Activated CD4-positive, alpha-beta T cell treated with anti-CD3 and anti-CD28 coated beads for 36 hours (primary cell): ENCODE results near the gene DNAJC5G. TPM values are rescaled to one million over a fixed set of nuclear protein-coding genes. Genes with fewer than 3 reads are reported as not detected.
"Not testable (repeated sequence)": the region's sequence is repeated elsewhere in the genome, so short reads cannot be mapped to it uniquely, and the experiment has no call there.

Source experiments
- ATAC-seq: fragments of 200-7000 bp; cut with Tn5 transposase; one replicate; pipeline ENCODE4 v1.10.0; 2021; ENCODE audit warnings: mild to moderate bottlenecking, moderate library complexity
- CTCF ChIA-PET: fragments of 350-600 bp; sonication (Branson Sonifier 250); formaldehyde crosslinking; loops from one replicate; lab custom pipeline; 2021; ENCODE audit warnings: antibody characterized with exemption; lab: Charles Lee
- POLR2A ChIA-PET: fragments of 350-600 bp; sonication (Branson Sonifier 250); formaldehyde crosslinking; loops from one replicate; lab custom pipeline; 2021; ENCODE audit warnings: antibody characterized with exemption, inconsistent platforms; lab: Charles Lee
- DNase-seq: peaks from one replicate; pipeline ENCODE4 v3.0.0-alpha.2; 2020
- H3K27ac Mint-ChIP-seq: one replicate; pipeline ENCODE4 v1.8.0; 2021; ENCODE audit warnings: mixed read lengths
- H3K27me3 Mint-ChIP-seq: one replicate; pipeline ENCODE4 v1.8.0; 2021; ENCODE audit warnings: mixed read lengths
- H3K36me3 Mint-ChIP-seq: one replicate; pipeline ENCODE4 v1.8.0; 2021; ENCODE audit warnings: low read depth, mixed read lengths
- H3K4me1 Mint-ChIP-seq: one replicate; pipeline ENCODE4 v1.8.0; 2021; ENCODE audit warnings: mixed read lengths
- H3K4me3 Mint-ChIP-seq: one replicate; pipeline ENCODE4 v1.8.0; 2021; ENCODE audit warnings: mild to moderate bottlenecking, moderate library complexity, mixed read lengths
- H3K9me3 Mint-ChIP-seq: one replicate; pipeline ENCODE4 v1.8.0; 2021; ENCODE audit warnings: low read depth, mixed read lengths
- intact Hi-C, 2 experiments: fragments of 100-400 bp; cut with DNase I in 1 of 2; cut with micrococcal nuclease in 1 of 2; formaldehyde crosslinking; loops; one replicate each; pipeline versions ENCODE4 v1.14.2 to v1.15.1; 2022 to 2024; cut with DNase I, micrococcal nuclease
- total RNA-seq, 2 experiments: library from RNA; stranded (reverse); gene quantifications; one replicate each; pipeline ENCODE4 v1.2.3, GENCODE V29; 2021

DNAJC5G gene
- total RNA-seq, 2 experiments from 2014 or later = not detected

DNA sequence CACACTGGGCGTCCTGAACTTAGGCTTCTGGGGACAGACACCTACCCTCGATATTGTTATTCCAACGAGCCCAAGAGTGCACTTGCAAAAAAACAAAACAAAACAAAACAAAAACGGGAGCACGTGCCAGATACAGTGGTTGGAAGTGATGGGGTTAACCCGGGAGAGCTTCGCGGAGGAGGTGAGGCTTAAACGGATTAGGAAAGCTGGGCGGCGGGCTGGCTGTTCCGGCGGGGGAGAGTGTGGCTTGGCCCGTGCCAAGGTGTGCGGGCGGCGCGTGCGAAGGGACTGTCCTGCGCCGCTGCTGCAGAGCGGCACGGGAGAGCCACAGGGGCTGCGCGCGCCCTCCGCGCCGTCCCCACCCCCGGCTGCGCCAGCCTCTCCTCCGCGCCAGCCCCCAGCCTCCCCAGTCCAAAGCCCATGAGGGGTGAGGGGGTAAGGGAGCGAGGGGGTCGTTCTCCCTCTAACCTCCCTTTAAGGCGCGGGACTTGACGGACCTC lies 10.9 kb upstream of the DNAJC5G start:
- POLR2A ChIA-PET = interaction anchor here (0.6 kb wide), 2 partner anchors 47 to 56 kb away, joined by 3 read pairs; partner anchors contain the start of gene CAD

DNA sequence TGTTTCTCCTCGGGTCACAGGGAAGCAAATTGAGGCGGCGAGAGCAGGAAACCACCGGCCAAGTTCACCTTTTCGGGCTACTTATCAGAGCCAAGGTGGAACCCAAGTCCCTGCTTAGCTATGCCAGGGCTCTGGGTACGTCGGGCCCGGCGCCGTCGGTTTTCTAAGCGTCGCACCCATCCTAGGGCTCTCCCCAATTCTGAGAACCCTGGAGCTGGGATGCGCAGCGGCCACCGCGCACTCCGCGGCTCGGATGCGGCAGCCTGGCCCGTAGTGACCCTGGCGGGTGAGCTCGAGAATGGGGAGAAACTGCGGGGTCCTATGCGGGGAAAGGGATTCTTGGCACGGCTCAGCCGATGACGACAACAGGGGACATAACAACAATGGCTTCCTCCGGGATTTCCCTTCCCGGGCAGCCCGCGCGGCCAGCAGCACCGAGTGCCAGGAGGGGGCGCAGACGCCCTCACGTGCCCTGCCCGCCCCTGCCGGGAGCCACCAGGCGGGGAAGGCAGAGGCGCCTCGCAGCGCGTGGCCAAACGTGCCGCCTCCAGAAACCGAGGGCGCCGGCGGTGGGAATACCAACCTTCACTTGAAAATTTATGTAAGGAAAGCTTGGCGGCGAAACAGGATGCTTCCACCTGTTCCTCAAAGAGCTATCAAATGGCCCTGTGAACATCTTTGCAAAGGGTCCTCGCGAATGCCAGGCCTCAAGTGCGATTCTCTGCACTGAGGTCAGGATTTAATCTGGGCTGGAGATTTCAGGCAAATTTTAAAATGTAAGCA lies 10.3 kb upstream of the DNAJC5G start:
- DNase-seq (peak; percentile 80), ATAC-seq (peak; percentile 67)
- peaks cover 41% of the 10 kb centered on the region for H3K27me3 Mint-ChIP-seq
- intact Hi-C loops = loop anchor here (5.0 kb wide), 2 partner anchors 42 to 418 kb away; partner anchors contain the start of genes DPYSL5 (in 1 of the 2) and UCN (in 1 of the 2)
- ChIA-PET CTCF (interaction anchor here (0.6 to 6.3 kb wide), 11 partner anchors 8 to 252 kb away, joined by 3 to 82 read pairs (median 4); partner anchors contain the start of genes DNAJC5G and TRIM54), POLR2A (interaction anchor here (0.6 kb wide), 2 partner anchors 48 to 56 kb away, joined by 3 read pairs; partner anchors contain the start of gene CAD)
- H3K4me3 Mint-ChIP-seq = peak overlapping the region; percentile 53
- no peaks in the 10 kb centered on the region for H3K36me3 Mint-ChIP-seq
- H3K9me3 Mint-ChIP-seq = no peaks in the 10 kb centered on the region
- no peak overlapping the region for H3K27ac Mint-ChIP-seq
- peaks cover 23% of the 10 kb centered on the region for H3K4me1 Mint-ChIP-seq

More for the DNA sequence above, 10.9 kb upstream of the DNAJC5G start:
- H3K4me3 Mint-ChIP-seq = peak overlapping the region; percentile 71
- peaks cover 44% of the 10 kb centered on the region for H3K27me3 Mint-ChIP-seq
- peak; percentile 38 for DNase-seq
- CTCF ChIA-PET = interaction anchor here (1.0 to 6.3 kb wide), 8 partner anchors 9 to 419 kb away, joined by 3 to 82 read pairs (median 6); partner anchors contain the start of genes DNAJC5G and TRIM54
- no peaks in the 10 kb centered on the region for H3K9me3 Mint-ChIP-seq
- no peak overlapping the region for H3K27ac Mint-ChIP-seq
- no peaks in the 10 kb centered on the region for H3K36me3 Mint-ChIP-seq
- ATAC-seq = peak; percentile 40
- intact Hi-C loops = loop anchor here (5.0 kb wide), 2 partner anchors 43 to 417 kb away; partner anchors contain the start of genes DPYSL5 (in 1 of the 2) and UCN (in 1 of the 2)
- peaks cover 23% of the 10 kb centered on the region for H3K4me1 Mint-ChIP-seq

DNA sequence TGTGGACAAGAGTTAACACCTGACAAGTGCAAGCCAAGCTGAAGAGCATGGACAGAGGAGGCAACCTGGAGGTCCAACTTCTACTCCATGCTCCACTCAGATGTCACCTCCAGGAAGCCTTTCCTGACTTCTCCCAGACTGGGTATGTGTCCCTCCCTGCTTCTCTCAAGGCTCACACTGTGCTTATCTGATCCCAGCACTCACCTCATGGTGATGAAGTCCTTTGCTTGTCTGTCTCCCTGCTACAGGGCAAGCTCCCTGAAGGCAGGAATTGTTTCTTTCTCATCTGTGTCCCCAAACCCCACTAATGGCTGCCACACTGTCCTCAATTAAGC lies 9.7 kb upstream of the DNAJC5G start:
- intact Hi-C loops = no loop called here
- H3K4me3 Mint-ChIP-seq = no peak overlapping the region
- H3K4me1 Mint-ChIP-seq = peaks cover 23% of the 10 kb centered on the region
- ChIA-PET POLR2A (no interaction called here), CTCF (interaction anchor here (0.6 to 6.3 kb wide), 9 partner anchors 10 to 253 kb away, joined by 3 to 82 read pairs (median 4); partner anchors contain the start of genes DNAJC5G and TRIM54)
- no peak overlapping the region for H3K27ac Mint-ChIP-seq
- H3K36me3 Mint-ChIP-seq = no peaks in the 10 kb centered on the region
- peaks cover 35% of the 10 kb centered on the region for H3K27me3 Mint-ChIP-seq
- DNase-seq = no peak
- ATAC-seq = no peak
- no peaks in the 10 kb centered on the region for H3K9me3 Mint-ChIP-seq

DNA sequence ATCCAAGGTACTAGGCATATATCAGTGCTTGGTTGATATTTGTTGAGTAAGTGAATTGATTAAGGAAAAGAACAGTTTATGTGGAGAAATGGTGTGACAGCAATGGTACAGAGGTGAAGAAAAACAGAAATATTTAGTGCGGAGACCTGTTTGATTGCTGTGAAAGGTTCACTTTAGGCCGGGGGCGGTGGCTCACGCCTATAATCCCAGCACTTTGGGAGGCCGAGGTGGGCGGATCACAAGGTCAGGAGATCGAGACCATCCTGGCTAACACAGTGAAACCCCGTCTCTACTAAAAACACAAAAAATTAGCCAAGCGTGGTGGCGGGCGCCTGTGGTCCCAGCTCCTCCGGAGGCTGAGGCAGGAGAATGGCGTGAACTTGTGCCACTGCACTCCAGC lies 6.9 kb upstream of the DNAJC5G start:
- H3K9me3 Mint-ChIP-seq, H3K4me3 Mint-ChIP-seq, ATAC-seq, H3K36me3 Mint-ChIP-seq, H3K27ac Mint-ChIP-seq, intact Hi-C loops, POLR2A ChIA-PET, DNase-seq: not testable (repeated sequence)
- Mint-ChIP-seq H3K27me3 (peaks cover 20% of the 10 kb centered on the region), H3K4me1 (peaks cover 16% of the 10 kb centered on the region)
- CTCF ChIA-PET = interaction anchor here (1.8 kb wide), 1 partner anchor 19 kb away, joined by 3 read pairs; no protein-coding TSS in a partner anchor

DNA sequence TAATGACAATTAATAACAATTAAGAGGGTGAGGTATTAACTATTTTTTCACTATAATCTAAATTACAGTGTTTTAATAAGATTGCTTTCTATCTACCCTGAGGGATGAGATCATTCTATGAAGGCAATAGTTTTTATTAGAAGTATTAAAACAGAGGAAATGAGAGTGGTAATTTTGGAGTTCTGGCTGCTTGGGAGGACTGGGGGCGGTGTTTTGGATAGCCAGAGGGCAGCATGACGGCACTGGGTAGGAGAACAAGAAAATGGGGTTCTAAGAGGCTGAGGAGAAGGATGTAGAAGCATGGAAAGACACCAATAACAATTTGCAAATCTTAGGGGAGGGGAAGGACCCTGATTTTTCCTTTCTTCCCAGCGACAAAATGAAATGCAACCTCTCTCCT lies 5.1 kb upstream of the DNAJC5G start:
- DNase-seq (no peak), ATAC-seq (no peak)
- Mint-ChIP-seq H3K27ac (no peak overlapping the region), H3K4me3 (no peak overlapping the region), H3K27me3 (peaks cover 10% of the 10 kb centered on the region), H3K4me1 (peaks cover 4% of the 10 kb centered on the region), H3K9me3 (no peaks in the 10 kb centered on the region), H3K36me3 (no peaks in the 10 kb centered on the region)
- POLR2A ChIA-PET = interaction anchor here (0.5 to 0.7 kb wide), 2 partner anchors 315 to 436 kb away, joined by 3 to 6 read pairs; no protein-coding TSS in a partner anchor
- CTCF ChIA-PET = interaction anchor here (0.7 to 4.2 kb wide), 4 partner anchors 10 to 33 kb away, joined by 5 to 25 read pairs (median 8); partner anchors contain the start of gene TRIM54
- intact Hi-C loops = no loop called here

DNA sequence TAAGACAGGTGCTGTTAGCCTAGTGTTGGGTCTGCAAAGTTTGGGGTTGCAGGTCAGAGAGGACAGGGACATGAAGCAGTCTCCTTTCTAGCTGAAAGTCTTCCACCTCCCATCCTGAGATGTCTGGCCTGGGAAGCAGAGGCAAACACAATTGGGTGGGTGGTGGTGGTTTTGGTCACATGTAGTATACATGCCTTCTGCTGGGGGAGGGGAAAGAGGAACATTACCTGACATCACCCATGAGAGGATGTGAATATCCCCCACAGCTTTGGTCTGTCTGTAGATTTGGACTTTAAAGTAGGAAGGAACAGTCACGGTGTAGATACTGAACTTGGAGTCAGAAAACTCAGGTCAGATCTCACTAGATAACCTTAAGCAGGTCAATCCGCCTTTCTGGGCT lies 4.6 kb upstream of the DNAJC5G start:
- no peak overlapping the region for H3K4me3 Mint-ChIP-seq
- POLR2A ChIA-PET = interaction anchor here (0.7 kb wide), 1 partner anchor 437 kb away, joined by 3 read pairs; no protein-coding TSS in a partner anchor
- H3K27me3 Mint-ChIP-seq = peaks cover 5% of the 10 kb centered on the region
- CTCF ChIA-PET = interaction anchor here (0.7 to 4.2 kb wide), 5 partner anchors 11 to 181 kb away, joined by 3 to 25 read pairs (median 5); partner anchors contain the start of gene TRIM54
- no peaks in the 10 kb centered on the region for H3K36me3 Mint-ChIP-seq
- DNase-seq (no peak), ATAC-seq (no peak)
- no peaks in the 10 kb centered on the region for H3K4me1 Mint-ChIP-seq
- H3K27ac Mint-ChIP-seq = no peak overlapping the region
- no peaks in the 10 kb centered on the region for H3K9me3 Mint-ChIP-seq
- intact Hi-C loops = no loop called here

DNA sequence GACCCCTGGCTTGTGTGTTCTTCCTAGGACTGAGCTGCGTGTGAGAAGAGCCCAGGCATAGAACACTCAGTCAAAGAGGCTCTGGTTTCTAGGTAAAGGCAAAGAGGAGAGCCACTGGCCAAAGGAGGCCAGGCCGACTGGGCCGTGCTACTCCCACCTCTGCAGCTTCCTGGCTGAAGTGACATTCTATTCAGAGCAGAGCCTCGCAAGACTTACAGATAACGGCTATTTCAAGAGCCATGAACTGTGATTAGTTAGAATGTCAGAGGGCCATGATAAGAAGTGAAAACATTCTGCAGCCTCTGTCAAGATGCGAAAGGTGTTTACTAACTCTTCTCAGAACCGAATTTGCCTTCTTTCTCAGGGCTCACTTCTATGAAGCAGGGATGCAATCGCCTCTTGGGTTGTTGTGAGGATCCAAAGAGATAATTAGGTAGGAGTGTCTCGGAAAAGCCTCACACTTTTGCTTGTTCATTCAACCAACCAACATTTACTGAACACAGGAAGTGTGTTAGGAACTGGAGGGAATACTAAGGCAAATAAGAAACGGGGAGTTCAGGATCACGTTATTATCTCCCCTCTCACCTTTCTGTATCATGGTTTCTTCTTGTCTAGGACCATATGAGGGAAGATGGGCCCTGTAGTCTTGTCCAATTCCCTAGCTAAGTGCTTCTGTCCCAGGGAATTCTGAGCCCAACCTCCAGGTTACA lies 3.4 kb upstream of the DNAJC5G start:
- no peak for DNase-seq
- intact Hi-C loops = no loop called here
- Mint-ChIP-seq H3K9me3 (no peaks in the 10 kb centered on the region), H3K4me3 (no peak overlapping the region), H3K4me1 (no peaks in the 10 kb centered on the region), H3K27me3 (peaks cover 5% of the 10 kb centered on the region), H3K27ac (no peak overlapping the region), H3K36me3 (no peaks in the 10 kb centered on the region)
- no peak for ATAC-seq
- ChIA-PET CTCF (interaction anchor here (0.5 to 4.2 kb wide), 8 partner anchors 8 to 310 kb away, joined by 3 to 25 read pairs (median 3); partner anchors contain the start of gene TRIM54), POLR2A (no interaction called here)

DNA sequence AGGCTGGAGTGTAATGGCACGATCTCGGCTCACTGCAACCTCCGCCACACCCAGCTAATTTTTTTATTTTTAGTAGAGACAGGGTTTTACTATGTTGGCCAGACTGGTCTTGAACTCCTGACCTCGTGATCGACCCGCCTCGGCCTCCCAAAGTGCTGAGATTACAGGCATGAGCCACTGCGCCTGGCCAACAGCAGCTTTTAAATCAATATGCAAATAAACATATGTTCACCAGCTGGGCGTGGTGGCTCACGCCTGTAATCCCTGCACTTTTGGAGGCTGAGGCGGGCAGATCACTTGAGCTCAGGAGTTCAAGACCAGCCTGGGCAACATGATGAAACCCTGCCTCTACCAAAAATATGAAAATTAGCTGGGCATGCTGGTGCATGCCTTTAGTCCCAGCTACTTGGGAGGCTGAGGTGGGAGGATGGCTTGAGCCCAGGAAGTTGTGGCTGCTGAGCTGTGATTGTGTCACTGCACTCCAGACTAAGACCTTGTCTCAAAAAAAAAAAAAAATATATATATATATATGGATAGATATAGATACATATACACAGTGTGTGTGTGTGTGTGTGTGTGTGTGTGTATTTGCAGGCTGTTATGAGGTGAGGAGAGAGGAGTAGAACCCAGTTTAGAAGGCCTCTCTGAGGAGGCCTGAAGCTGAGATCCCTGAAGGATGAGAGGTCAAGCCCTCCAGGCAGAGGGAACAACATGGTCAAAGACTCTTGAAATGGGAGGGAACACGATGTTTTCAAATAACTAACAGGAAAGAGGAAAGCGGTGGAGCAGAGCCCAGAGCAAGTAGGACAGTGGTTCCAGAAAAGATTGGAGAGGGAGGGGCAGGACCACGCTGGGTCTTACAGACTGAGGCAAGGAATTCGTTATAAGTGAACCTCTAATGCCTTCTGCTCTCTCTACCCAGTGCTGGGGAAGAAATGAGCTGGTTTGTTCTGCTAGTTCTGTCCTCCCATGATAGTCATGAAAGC lies 2.4 kb upstream of the DNAJC5G start:
- H3K27me3 Mint-ChIP-seq, H3K36me3 Mint-ChIP-seq, H3K9me3 Mint-ChIP-seq, intact Hi-C loops, H3K4me3 Mint-ChIP-seq, ATAC-seq, H3K4me1 Mint-ChIP-seq, H3K27ac Mint-ChIP-seq, DNase-seq: not testable (repeated sequence)
- ChIA-PET CTCF (interaction anchor here (0.6 to 4.2 kb wide), 9 partner anchors 9 to 311 kb away, joined by 3 to 25 read pairs (median 3); partner anchors contain the start of gene TRIM54), POLR2A (interaction anchor here (0.6 kb wide), 1 partner anchor 182 kb away, joined by 4 read pairs; no protein-coding TSS in a partner anchor)

DNA sequence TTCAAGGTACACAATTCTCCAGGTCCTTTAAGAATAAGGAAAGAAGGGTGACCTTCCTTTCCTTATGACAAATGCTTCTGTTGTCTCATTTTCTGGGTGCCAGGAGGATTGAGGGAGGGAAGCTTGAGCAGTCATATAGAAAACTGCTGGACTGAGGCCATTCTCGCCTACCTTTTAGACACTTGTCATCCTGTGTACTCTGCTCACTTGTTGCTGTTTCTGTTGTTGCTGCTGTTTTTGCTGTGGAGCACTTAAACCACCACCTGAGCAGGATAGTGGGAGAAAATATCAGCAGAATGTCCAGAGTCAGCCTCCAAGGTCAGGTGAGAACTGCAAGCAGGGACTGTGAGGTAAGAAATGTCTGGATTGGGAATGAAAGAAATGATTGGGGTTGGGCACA lies 2.8 kb downstream of the DNAJC5G start:
- no peaks in the 10 kb centered on the region for H3K36me3 Mint-ChIP-seq
- no peak overlapping the region for H3K27ac Mint-ChIP-seq
- peaks cover 13% of the 10 kb centered on the region for H3K27me3 Mint-ChIP-seq
- H3K4me1 Mint-ChIP-seq = peaks cover 4% of the 10 kb centered on the region
- intact Hi-C loops = no loop called here
- H3K4me3 Mint-ChIP-seq = no peak overlapping the region
- ChIA-PET POLR2A (no interaction called here), CTCF (interaction anchor here (0.7 to 3.8 kb wide), 4 partner anchors 10 to 316 kb away, joined by 3 to 32 read pairs (median 13); no protein-coding TSS in a partner anchor)
- no peaks in the 10 kb centered on the region for H3K9me3 Mint-ChIP-seq
- no peak for DNase-seq
- no peak for ATAC-seq

DNA sequence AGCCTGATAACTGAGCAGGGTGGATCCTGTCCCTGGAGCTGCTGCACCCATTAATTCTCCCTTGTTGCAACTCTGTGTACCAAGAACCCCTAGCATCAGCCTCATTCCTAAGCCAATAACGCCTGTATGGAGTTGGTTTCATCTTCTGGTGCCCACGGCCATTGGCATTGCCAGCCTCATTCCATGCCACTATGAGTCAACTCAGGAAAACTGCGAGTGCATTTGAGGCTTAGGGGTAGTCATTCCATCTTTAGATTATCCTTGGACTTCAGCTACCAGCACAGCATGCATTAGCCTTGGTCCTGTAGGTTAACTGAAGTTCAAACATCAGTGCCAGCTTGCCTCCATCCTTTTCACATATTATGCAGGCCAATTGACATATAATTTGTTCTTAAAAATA lies 5.6 kb downstream of the DNAJC5G start:
- intact Hi-C loops = loop anchor here (1.0 to 2.0 kb wide), 6 partner anchors 18 to 320 kb away; partner anchors contain the start of gene SLC30A3 (in 1 of the 2)
- POLR2A ChIA-PET = interaction anchor here (0.6 kb wide), 1 partner anchor 139 kb away, joined by 3 read pairs; no protein-coding TSS in a partner anchor

More for the DNA sequence above, 5.6 kb downstream of the DNAJC5G start:
- DNase-seq (no peak), ATAC-seq (no peak)
- H3K4me1 Mint-ChIP-seq = peaks cover 4% of the 10 kb centered on the region
- H3K36me3 Mint-ChIP-seq = no peaks in the 10 kb centered on the region
- H3K27ac Mint-ChIP-seq = no peak overlapping the region
- CTCF ChIA-PET = interaction anchor here (0.7 to 5.6 kb wide), 15 partner anchors 8 to 319 kb away, joined by 3 to 82 read pairs (median 12); partner anchors contain the start of gene SLC30A3
- no peaks in the 10 kb centered on the region for H3K9me3 Mint-ChIP-seq
- no peak overlapping the region for H3K4me3 Mint-ChIP-seq
- peaks cover 15% of the 10 kb centered on the region for H3K27me3 Mint-ChIP-seq
